WTC11 (cell line): ENCODE measurements around the gene ZFP36L2.

Source experiments
- ATF3 ChIP-seq: sonication (generic); formaldehyde crosslinking; conservative IDR thresholded peaks from 2 replicates; pipeline ENCODE4 v1.8.1; 2022; ENCODE audit warnings: mild to moderate bottlenecking, missing genetic modification reagents
- CBFB ChIP-seq: sonication (generic); formaldehyde crosslinking; IDR thresholded peaks from 2 replicates; pipeline ENCODE4 v1.8.1; 2022; ENCODE audit warnings: mild to moderate bottlenecking, low read depth, missing genetic modification reagents
- CTCF ChIP-seq: fragments of 200-600 bp; IDR thresholded peaks from 2 replicates; pipeline ENCODE4 v1.8.0; 2022; ENCODE audit warnings: antibody characterized with exemption
- MAX ChIP-seq: sonication (generic); formaldehyde crosslinking; IDR thresholded peaks from 2 replicates; pipeline ENCODE4 v1.8.0; 2022; ENCODE audit warnings: mild to moderate bottlenecking, missing genetic modification reagents

GRCh38 chr2:43240766-43241150 is 14.4 kb upstream of the ZFP36L2 start:
- no peak for TF ChIP-seq CBFB (CRISPR knock-in tag)
- no peak for TF ChIP-seq ATF3 (CRISPR knock-in tag)
- no peak for TF ChIP-seq MAX
- no peak for TF ChIP-seq CTCF
